Activated CD4-positive, CD25-positive, alpha-beta regulatory T cell (primary cell): ENCODE data around the gene SCLT1.

ENCODE experiments used
- DNase-seq, 4 experiments: peaks; one replicate each; lab custom pipeline; 2025; lab: John Stamatoyannopoulos, UW

SCLT1 gene

DNA sequence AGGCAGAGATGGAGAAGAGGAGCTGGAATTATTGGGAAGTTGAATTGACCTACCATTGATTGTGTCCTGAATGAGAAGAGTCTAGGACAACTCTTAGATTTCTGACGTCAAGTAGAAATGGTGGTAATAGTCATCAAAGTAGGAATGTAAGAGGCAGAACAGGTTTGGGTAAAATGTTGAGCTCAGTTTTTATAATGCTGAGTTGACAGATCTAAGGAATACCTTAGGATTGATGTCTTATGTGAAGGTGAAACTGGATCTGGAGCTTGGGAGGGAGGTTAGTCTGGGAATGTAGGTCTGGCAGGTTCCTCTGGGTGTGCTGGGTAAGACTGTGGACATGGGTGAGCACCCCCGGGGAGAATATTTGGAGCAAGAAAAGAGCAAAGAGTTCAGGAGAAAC lies 251.9 kb downstream of the SCLT1 start:
- DNase-seq = no peak

DNA sequence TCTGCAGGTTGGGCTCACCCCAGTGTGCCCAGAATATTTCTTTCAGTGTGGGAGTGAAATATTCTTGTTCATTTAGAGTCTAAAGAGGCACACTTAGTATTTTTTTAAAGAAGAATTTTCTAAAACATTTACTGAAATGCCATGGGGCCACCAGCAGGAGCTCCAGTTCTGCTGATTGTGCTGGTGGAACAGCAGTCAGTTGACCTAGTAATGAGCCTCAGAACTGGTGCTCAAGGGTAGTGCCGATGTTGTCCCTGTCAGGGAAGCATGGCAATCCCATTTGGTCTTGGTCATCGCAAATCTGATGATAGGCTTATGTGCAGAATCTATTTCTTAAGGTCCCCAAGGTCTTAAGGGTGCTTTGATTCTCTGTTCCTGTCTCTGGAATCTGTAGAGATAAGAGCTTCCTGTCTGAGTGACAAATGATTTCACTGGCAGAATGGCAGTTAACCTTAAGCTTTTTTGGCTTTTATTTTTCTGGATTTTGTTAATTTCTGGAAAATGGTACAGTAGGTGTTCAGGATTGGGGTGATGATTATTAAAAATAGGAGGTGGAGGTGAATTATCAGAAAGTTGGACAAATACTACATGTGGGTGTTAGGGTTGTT lies 252.5 kb downstream of the SCLT1 start:
- no peak for DNase-seq

DNA sequence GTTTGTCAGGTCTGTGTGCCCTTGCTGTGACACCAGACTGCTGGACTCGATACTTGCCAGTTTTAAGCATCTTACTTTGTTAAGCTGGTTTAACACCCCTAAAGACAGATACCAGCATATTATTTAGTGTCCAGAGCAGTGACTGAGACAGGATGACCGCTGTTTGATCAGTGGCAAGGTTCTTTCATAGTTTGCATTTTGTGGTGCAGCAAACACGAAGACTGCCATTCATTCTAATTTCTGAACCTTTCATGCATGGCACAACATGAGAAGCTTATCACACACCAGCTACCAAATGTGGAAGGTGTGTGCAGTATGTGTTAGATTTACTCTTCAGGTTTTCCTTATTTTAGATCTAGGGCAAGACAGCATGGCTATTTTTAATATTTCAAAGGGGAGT lies 255.7 kb downstream of the SCLT1 start:
- DNase-seq = no peak

DNA sequence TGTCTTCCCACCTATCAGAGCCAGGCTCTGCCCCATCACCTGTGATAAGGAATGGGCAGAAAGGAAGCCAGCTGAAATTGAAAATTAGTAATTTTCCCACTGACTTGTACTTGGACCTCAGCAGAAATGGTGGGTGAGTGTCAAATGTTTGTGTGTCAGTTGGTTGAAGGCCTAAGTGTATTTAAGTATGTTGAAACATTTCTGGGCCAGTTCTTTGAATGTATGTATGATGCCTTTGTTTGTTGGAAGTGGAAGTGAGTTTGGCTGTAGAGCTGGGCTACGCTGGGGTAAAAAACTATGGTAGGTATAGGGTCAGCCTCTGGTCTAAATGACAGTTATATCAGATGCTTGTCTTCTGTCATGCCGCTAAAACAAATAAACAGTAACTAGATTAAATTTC lies 256.1 kb downstream of the SCLT1 start:
- DNase-seq = no peak

DNA sequence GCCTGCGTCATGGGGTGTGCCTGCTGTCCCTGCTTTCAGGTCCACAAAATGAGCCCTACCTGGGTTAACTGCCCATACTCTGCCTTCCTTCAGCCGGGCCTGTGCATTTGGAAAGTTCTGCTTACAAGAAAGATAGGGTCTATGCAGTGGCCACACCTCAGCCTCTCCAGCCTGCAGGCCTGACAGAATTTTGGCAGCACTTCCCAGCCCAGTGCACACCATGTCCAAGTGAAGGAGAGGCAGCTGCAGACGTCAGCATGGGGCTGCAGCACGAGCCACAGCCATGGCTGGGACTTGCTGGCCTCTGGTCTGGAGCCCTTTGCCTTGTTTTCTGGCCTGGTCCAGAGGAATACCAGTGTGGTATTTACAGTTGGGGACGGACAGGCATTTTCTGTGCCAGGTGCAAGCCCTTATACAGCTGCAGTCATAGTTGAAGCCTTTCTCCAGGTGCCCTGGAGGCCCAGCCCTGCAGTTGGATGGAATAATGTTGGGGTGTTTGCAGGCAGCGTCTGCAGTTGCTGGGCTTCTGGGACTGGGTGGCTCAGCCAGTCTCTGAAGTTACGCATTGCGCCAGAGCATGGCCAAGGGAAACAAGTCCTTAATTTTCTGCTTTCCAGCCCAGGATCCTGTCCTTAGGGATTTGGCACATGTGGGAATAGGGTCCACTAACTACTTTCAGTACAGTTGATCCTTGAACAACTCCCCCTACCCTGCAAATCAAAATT lies 257.7 kb downstream of the SCLT1 start:
- no peak for DNase-seq
